Osteoblast (primary cell): ENCODE data around the gene MCTP2. TPM values are rescaled to one million over a fixed set of nuclear protein-coding genes. Genes with fewer than 3 reads are reported as not detected.

ENCODE experiments used
- DNase-seq: peaks from one replicate; pipeline ENCODE4 v3.0.0; 2011; ENCODE audit warnings: low spot score, mixed read lengths; ENCODE audit not compliant: insufficient read length; ENCODE audit errors: missing footprints
- H2AFZ ChIP-seq: 2 replicates; pipeline ENCODE4 v1.6.0; 2011; ENCODE audit warnings: mild to moderate bottlenecking, low read length
- H3K27ac ChIP-seq: 2 replicates; pipeline ENCODE4 v1.5.1; 2011; ENCODE audit warnings: mild to moderate bottlenecking, low read depth, low read length, moderate library complexity
- H3K27me3 ChIP-seq: 2 replicates; pipeline ENCODE4 v1.6.0; 2012; ENCODE audit warnings: mild to moderate bottlenecking, control low read depth, inconsistent platforms, low read length, moderate library complexity; ENCODE audit not compliant: insufficient read depth
- H3K36me3 ChIP-seq: 2 replicates; pipeline ENCODE4 v1.5.1; 2011; ENCODE audit warnings: mild to moderate bottlenecking, low read length, control low read depth, moderate library complexity; ENCODE audit not compliant: insufficient read depth
- H3K4me1 ChIP-seq: 2 replicates; pipeline ENCODE4 v1.5.1; 2011; ENCODE audit warnings: mild to moderate bottlenecking, low read length, control low read depth, moderate library complexity; ENCODE audit not compliant: insufficient read depth
- H3K4me2 ChIP-seq: 2 replicates; pipeline ENCODE4 v1.6.0; 2011; ENCODE audit warnings: mild to moderate bottlenecking, low read length; ENCODE audit not compliant: insufficient read depth
- H3K4me3 ChIP-seq: fragments of 200-600 bp; sonication (generic); 3 replicates; pipeline ENCODE4 v1.5.1; 2012; ENCODE audit warnings: mild to moderate bottlenecking, low read length, inconsistent platforms; ENCODE audit not compliant: insufficient read depth
- H3K79me2 ChIP-seq: 2 replicates; pipeline ENCODE4 v1.6.0; 2012; ENCODE audit warnings: mild to moderate bottlenecking, low read length, control low read depth, inconsistent platforms; ENCODE audit not compliant: insufficient read depth
- H3K9me3 ChIP-seq: 2 replicates; pipeline ENCODE4 v1.5.1; 2011; ENCODE audit warnings: low read depth, low read length, control low read depth
- H4K20me1 ChIP-seq: 2 replicates; pipeline ENCODE4 v1.6.0; 2012; ENCODE audit warnings: mild to moderate bottlenecking, low read length, control low read depth; ENCODE audit not compliant: insufficient read depth
- CTCF ChIP-seq: IDR thresholded peaks from 2 replicates; pipeline ENCODE4 v1.5.1; 2011; ENCODE audit warnings: mild to moderate bottlenecking, low read depth, low read length, moderate library complexity; ENCODE audit errors: extremely low read depth
- total RNA-seq: library from RNA; depleted of rRNA; stranded (reverse); fragments of >200 nt; gene quantifications from 2 replicates; pipeline ENCODE4 v1.2.3, GENCODE V29; 2012

MCTP2 gene
- total RNA-seq, 1 donor = 16.3 TPM

DNA sequence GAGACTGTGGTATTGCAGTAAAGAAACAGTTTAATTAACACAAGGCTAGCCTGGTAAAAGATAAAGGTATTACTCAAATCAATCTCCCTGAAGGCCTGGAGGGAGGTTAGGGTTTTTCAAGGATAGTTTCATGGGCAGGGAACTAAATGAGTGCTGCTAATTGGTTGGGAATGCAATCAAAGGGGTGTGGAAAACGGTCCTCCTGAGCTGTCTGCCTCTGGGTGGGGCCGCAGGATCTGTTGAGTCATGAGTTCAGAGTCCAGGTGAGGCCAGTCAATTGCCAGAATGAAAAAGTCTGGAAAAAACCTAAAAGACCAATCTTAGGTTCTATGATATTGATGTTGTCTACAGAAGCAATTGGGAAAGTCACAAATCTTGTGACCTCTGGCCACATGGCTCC is 293.2 kb downstream of the MCTP2 start:
- Histone ChIP-seq H2AFZ (no peak overlapping the region), H3K79me2 (no peaks in the 10 kb centered on the region), H3K4me1 (no peaks in the 10 kb centered on the region), H3K27ac (no peak overlapping the region), H3K9me3 (peaks cover 5% of the 10 kb centered on the region), H3K4me3 (no peak overlapping the region), H3K27me3 (no peaks in the 10 kb centered on the region), H4K20me1 (no peaks in the 10 kb centered on the region), H3K4me2 (no peak overlapping the region), H3K36me3 (no peaks in the 10 kb centered on the region)
- DNase-seq = no peak
- TF ChIP-seq CTCF = no peak

DNA sequence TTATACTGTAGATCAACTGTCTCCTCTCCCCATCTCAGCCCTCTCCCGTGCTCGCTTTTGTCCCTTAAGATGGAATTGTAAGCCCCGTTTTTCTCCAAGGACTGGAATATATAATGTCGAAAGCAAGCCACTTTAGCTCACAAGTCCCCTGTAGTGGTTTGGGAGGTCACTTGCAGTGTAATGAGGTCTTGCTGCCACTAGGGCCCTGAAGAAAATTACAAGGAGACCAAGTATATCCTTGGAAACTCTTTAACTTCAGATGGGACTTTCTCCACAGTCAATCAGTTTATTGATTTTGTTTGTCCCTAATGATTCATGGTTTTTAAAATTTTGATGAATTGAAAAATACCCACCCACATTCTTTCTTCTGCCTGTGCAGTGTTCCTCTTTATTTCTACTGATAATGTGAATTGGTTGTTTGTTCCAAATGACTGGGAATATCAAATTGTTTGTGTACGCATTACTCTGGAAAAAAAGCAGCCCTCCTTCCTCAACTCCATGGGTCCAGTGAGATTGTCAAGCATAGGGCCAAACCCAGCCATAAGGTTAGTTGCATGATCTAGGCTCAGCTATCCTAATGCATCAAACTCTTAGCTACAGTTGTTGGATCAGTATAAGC is 294.8 kb downstream of the MCTP2 start:
- Histone ChIP-seq H3K4me2 (no peak overlapping the region), H2AFZ (no peak overlapping the region), H3K9me3 (peaks cover 5% of the 10 kb centered on the region), H3K36me3 (no peaks in the 10 kb centered on the region), H4K20me1 (no peaks in the 10 kb centered on the region), H3K4me1 (no peaks in the 10 kb centered on the region), H3K4me3 (no peak overlapping the region), H3K27me3 (no peaks in the 10 kb centered on the region), H3K27ac (no peak overlapping the region), H3K79me2 (no peaks in the 10 kb centered on the region)
- no peak for DNase-seq
- no peak for TF ChIP-seq CTCF

DNA sequence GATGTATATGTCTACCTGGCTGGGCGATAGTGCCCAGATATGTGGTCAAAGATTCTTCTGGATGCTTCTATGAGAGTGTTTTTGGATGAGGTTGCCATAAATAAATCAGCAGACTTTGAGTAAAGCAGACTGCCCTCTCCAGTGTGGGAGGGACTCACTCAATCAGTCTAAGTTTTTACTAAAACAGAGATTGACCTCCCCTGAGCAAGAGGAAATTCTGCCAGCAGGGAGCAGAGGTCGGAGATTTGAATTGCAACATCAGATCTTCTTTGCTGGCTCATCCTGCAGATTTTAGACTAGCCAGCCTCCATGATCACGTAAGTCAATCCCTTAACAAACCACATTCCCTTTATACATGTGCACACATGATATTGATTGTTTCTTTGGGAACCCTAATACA is 300.9 kb downstream of the MCTP2 start:
- H3K27ac ChIP-seq = no peak overlapping the region
- H3K9me3 ChIP-seq = peaks cover 4% of the 10 kb centered on the region
- no peak overlapping the region for H3K4me3 ChIP-seq
- H3K4me1 ChIP-seq = no peaks in the 10 kb centered on the region
- H3K36me3 ChIP-seq = no peaks in the 10 kb centered on the region
- no peaks in the 10 kb centered on the region for H3K27me3 ChIP-seq
- no peak overlapping the region for H2AFZ ChIP-seq
- no peak for DNase-seq
- no peaks in the 10 kb centered on the region for H4K20me1 ChIP-seq
- no peak overlapping the region for H3K4me2 ChIP-seq
- H3K79me2 ChIP-seq = no peaks in the 10 kb centered on the region
- no peak for TF ChIP-seq CTCF
